ENCODE measurements around the gene MCM8.

DNA sequence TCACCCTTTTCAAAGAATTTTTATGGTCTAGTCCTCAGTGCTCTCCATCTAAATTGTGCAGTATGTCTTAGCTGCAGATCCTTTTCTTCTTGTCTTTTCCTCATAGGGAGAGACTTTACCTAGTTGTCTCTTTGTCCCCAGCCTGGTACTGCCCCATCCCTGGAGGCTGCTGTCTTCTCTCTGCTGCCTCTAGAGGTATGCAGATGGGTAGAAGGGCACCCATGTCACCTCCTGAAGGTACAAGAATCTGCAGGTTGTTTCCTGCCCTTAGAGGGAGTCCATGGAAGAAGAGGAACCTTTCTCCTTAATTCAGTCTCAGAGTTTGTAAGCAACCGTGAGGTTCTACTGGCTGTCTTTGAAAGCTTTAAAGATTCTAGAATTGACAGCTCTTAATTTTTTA is 39.1 kb downstream of the MCM8 start:
- no peak for TF ChIP-seq EZH2 (IDR thresholded peaks at IDR 0.05; ENCODE audit: borderline replicate concordance, low read length)
- TF ChIP-seq, protein P1, sequence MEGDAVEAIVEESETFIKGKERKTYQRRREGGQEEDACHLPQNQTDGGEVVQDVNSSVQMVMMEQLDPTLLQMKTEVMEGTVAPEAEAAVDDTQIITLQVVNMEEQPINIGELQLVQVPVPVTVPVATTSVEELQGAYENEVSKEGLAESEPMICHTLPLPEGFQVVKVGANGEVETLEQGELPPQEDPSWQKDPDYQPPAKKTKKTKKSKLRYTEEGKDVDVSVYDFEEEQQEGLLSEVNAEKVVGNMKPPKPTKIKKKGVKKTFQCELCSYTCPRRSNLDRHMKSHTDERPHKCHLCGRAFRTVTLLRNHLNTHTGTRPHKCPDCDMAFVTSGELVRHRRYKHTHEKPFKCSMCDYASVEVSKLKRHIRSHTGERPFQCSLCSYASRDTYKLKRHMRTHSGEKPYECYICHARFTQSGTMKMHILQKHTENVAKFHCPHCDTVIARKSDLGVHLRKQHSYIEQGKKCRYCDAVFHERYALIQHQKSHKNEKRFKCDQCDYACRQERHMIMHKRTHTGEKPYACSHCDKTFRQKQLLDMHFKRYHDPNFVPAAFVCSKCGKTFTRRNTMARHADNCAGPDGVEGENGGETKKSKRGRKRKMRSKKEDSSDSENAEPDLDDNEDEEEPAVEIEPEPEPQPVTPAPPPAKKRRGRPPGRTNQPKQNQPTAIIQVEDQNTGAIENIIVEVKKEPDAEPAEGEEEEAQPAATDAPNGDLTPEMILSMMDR (conservative IDR thresholded peaks at IDR 0.05 in 1 of 2, IDR thresholded peaks at IDR 0.05 in 1 of 2; ENCODE audit: extremely low read depth in 1 of 2, insufficient read depth in 1 of 2, low read depth in 1 of 2, low read length in 2 of 2), result peak in 1 of 2 donors; percentile 24
